Activated CD4-positive, alpha-beta T cell treated with anti-CD3 and anti-CD28 coated beads for 36 hours (primary cell): ENCODE data around the gene SAPCD1. TPM values are rescaled to one million over a fixed set of nuclear protein-coding genes. Genes with fewer than 3 reads are reported as not detected.
A peak's percentile ranks its signal among the peaks of the same experiment; 100 is the strongest.
"Not testable (repeated sequence)": the region's sequence is repeated elsewhere in the genome, so short reads cannot be mapped to it uniquely, and the experiment has no call there.

Source experiments
- ATAC-seq: fragments of 200-7000 bp; cut with Tn5 transposase; one replicate; pipeline ENCODE4 v1.10.0; 2021; ENCODE audit warnings: mild to moderate bottlenecking, moderate library complexity
- CTCF ChIA-PET: fragments of 350-600 bp; sonication (Branson Sonifier 250); formaldehyde crosslinking; loops from one replicate; lab custom pipeline; 2021; ENCODE audit warnings: antibody characterized with exemption; lab: Charles Lee
- POLR2A ChIA-PET: fragments of 350-600 bp; sonication (Branson Sonifier 250); formaldehyde crosslinking; loops from one replicate; lab custom pipeline; 2021; ENCODE audit warnings: antibody characterized with exemption, inconsistent platforms; lab: Charles Lee
- DNase-seq: peaks from one replicate; pipeline ENCODE4 v3.0.0-alpha.2; 2020
- H3K27ac Mint-ChIP-seq: one replicate; pipeline ENCODE4 v1.8.0; 2021; ENCODE audit warnings: mixed read lengths
- H3K27me3 Mint-ChIP-seq: one replicate; pipeline ENCODE4 v1.8.0; 2021; ENCODE audit warnings: mixed read lengths
- H3K36me3 Mint-ChIP-seq: one replicate; pipeline ENCODE4 v1.8.0; 2021; ENCODE audit warnings: low read depth, mixed read lengths
- H3K4me1 Mint-ChIP-seq: one replicate; pipeline ENCODE4 v1.8.0; 2021; ENCODE audit warnings: mixed read lengths
- H3K4me3 Mint-ChIP-seq: one replicate; pipeline ENCODE4 v1.8.0; 2021; ENCODE audit warnings: mild to moderate bottlenecking, moderate library complexity, mixed read lengths
- H3K9me3 Mint-ChIP-seq: one replicate; pipeline ENCODE4 v1.8.0; 2021; ENCODE audit warnings: low read depth, mixed read lengths
- intact Hi-C, 2 experiments: fragments of 100-400 bp; cut with DNase I in 1 of 2; cut with micrococcal nuclease in 1 of 2; formaldehyde crosslinking; loops; one replicate each; pipeline versions ENCODE4 v1.14.2 to v1.15.1; 2022 to 2024; cut with DNase I, micrococcal nuclease
- total RNA-seq, 2 experiments: library from RNA; stranded (reverse); gene quantifications; one replicate each; pipeline ENCODE4 v1.2.3, GENCODE V29; 2021

SAPCD1 gene
- total RNA-seq, 2 experiments from 2014 or later = 12.2 to 13.2 TPM

- DNase-seq (no peak), ATAC-seq (no peak)
- intact Hi-C loops = no loop called here
- H3K4me1 Mint-ChIP-seq = peaks cover 24% of the 10 kb centered on the region
- peaks cover 50% of the 10 kb centered on the region for H3K36me3 Mint-ChIP-seq
- ChIA-PET CTCF (interaction anchor here (0.6 to 1.3 kb wide), 3 partner anchors 10 to 57 kb away, joined by 3 to 5 read pairs (median 3); partner anchors contain the start of gene MPIG6B), POLR2A (no interaction called here)
- H3K4me3 Mint-ChIP-seq = no peak overlapping the region
- H3K27me3 Mint-ChIP-seq = no peaks in the 10 kb centered on the region
- no peak overlapping the region for H3K27ac Mint-ChIP-seq
- H3K9me3 Mint-ChIP-seq = no peaks in the 10 kb centered on the region
Observed at GRCh38 chr6:31779908-31780307, 17.5 kb downstream of the SAPCD1 start.

- Mint-ChIP-seq H3K27ac (no peak overlapping the region), H3K4me3 (no peak overlapping the region), H3K9me3 (no peaks in the 10 kb centered on the region), H3K36me3 (peaks cover 50% of the 10 kb centered on the region), H3K4me1 (peaks cover 20% of the 10 kb centered on the region), H3K27me3 (no peaks in the 10 kb centered on the region)
- POLR2A ChIA-PET = no interaction called here
- CTCF ChIA-PET = interaction anchor here (0.6 kb wide), 1 partner anchor 56 kb away, joined by 3 read pairs; no protein-coding TSS in a partner anchor
- ATAC-seq = no peak
- intact Hi-C loops = no loop called here
- DNase-seq = no peak
Observed at GRCh38 chr6:31780507-31781243, 18.2 kb downstream of the SAPCD1 start.

- Mint-ChIP-seq H3K9me3 (no peaks in the 10 kb centered on the region), H3K27me3 (no peaks in the 10 kb centered on the region), H3K4me3 (no peak overlapping the region), H3K36me3 (peaks cover 53% of the 10 kb centered on the region), H3K4me1 (peaks cover 15% of the 10 kb centered on the region), H3K27ac (no peak overlapping the region)
- ChIA-PET CTCF (no interaction called here), POLR2A (no interaction called here)
- intact Hi-C loops = no loop called here
- no peak for ATAC-seq
- no peak for DNase-seq
Observed at GRCh38 chr6:31781244-31782125, 19.0 kb downstream of the SAPCD1 start.

- Mint-ChIP-seq H3K4me3 (no peak overlapping the region), H3K9me3 (no peaks in the 10 kb centered on the region), H3K27me3 (no peaks in the 10 kb centered on the region), H3K36me3 (peaks cover 56% of the 10 kb centered on the region), H3K4me1 (peaks cover 7% of the 10 kb centered on the region), H3K27ac (no peak overlapping the region)
- ChIA-PET POLR2A (no interaction called here), CTCF (no interaction called here)
- DNase-seq (no peak), ATAC-seq (no peak)
- intact Hi-C loops = no loop called here
Observed at GRCh38 chr6:31782126-31782855, 19.8 kb downstream of the SAPCD1 start.

GRCh38 chr6:31784098-31784925 is 21.9 kb downstream of the SAPCD1 start:
- DNase-seq (no peak), ATAC-seq (no peak)
- ChIA-PET POLR2A (interaction anchor here (0.6 to 1.0 kb wide), 2 partner anchors 46 kb away, joined by 3 to 7 read pairs; no protein-coding TSS in a partner anchor), CTCF (interaction anchor here (0.8 kb wide), 1 partner anchor 15 kb away, joined by 3 read pairs; no protein-coding TSS in a partner anchor)
- Mint-ChIP-seq H3K27ac (no peak overlapping the region), H3K9me3 (no peaks in the 10 kb centered on the region), H3K36me3 (peaks cover 51% of the 10 kb centered on the region), H3K4me1 (peaks cover 2% of the 10 kb centered on the region), H3K27me3 (no peaks in the 10 kb centered on the region), H3K4me3 (no peak overlapping the region)
- intact Hi-C loops = no loop called here

GRCh38 chr6:31785475-31785874 is 23.0 kb downstream of the SAPCD1 start:
- DNase-seq (no peak), ATAC-seq (no peak)
- H3K36me3 Mint-ChIP-seq = peaks cover 46% of the 10 kb centered on the region
- H3K27ac Mint-ChIP-seq = no peak overlapping the region
- POLR2A ChIA-PET = interaction anchor here (1.0 kb wide), 1 partner anchor 48 kb away, joined by 3 read pairs; no protein-coding TSS in a partner anchor
- H3K27me3 Mint-ChIP-seq = no peaks in the 10 kb centered on the region
- H3K4me3 Mint-ChIP-seq = no peak overlapping the region
- peaks cover 2% of the 10 kb centered on the region for H3K4me1 Mint-ChIP-seq
- CTCF ChIA-PET = interaction anchor here (0.6 to 0.9 kb wide), 3 partner anchors 21 to 991 kb away, joined by 3 read pairs; partner anchors contain the start of gene LSM2
- no peaks in the 10 kb centered on the region for H3K9me3 Mint-ChIP-seq
- intact Hi-C loops = no loop called here

- Mint-ChIP-seq H3K4me1 (peaks cover 34% of the 10 kb centered on the region), H3K27ac (no peak overlapping the region), H3K4me3 (no peak overlapping the region), H3K36me3 (peaks cover 46% of the 10 kb centered on the region), H3K9me3 (no peaks in the 10 kb centered on the region), H3K27me3 (no peaks in the 10 kb centered on the region)
- POLR2A ChIA-PET = no interaction called here
- ATAC-seq = no peak
- DNase-seq = peak; percentile 64
- CTCF ChIA-PET = interaction anchor here (0.5 to 2.5 kb wide), 21 partner anchors 9 to 245 kb away, joined by 3 to 15 read pairs (median 3); partner anchors contain the start of genes CLIC1, LSM2, MSH5 and VWA7
- intact Hi-C loops = no loop called here
Observed at GRCh38 chr6:31791324-31792089, 29.1 kb downstream of the SAPCD1 start.

- intact Hi-C loops = no loop called here
- Mint-ChIP-seq H3K9me3 (no peaks in the 10 kb centered on the region), H3K36me3 (peaks cover 44% of the 10 kb centered on the region), H3K27me3 (no peaks in the 10 kb centered on the region), H3K4me1 (peaks cover 38% of the 10 kb centered on the region), H3K4me3 (no peak overlapping the region), H3K27ac (no peak overlapping the region)
- POLR2A ChIA-PET = no interaction called here
- ATAC-seq = no peak
- CTCF ChIA-PET = interaction anchor here (0.7 to 1.8 kb wide), 4 partner anchors 53 to 245 kb away, joined by 3 to 15 read pairs (median 3); partner anchors contain the start of gene MSH5
- no peak for DNase-seq
Observed at GRCh38 chr6:31792090-31792374, 29.6 kb downstream of the SAPCD1 start.

- Mint-ChIP-seq H3K36me3 (peaks cover 49% of the 10 kb centered on the region), H3K27ac (peak overlapping the region; percentile 72), H3K4me3 (no peak overlapping the region), H3K9me3 (no peaks in the 10 kb centered on the region), H3K4me1 (peaks cover 45% of the 10 kb centered on the region), H3K27me3 (no peaks in the 10 kb centered on the region)
- POLR2A ChIA-PET = no interaction called here
- intact Hi-C loops = no loop called here
- DNase-seq (peak; percentile 51), ATAC-seq (peak; percentile 8)
- CTCF ChIA-PET = no interaction called here
Observed at GRCh38 chr6:31792761-31793171, 30.3 kb downstream of the SAPCD1 start.

GRCh38 chr6:31793927-31794245 is 31.4 kb downstream of the SAPCD1 start:
- not testable (repeated sequence) for H3K27me3 Mint-ChIP-seq, ATAC-seq
- CTCF ChIA-PET = interaction anchor here (1.3 kb wide), 1 partner anchor 56 kb away, joined by 5 read pairs; no protein-coding TSS in a partner anchor

More at GRCh38 chr6:31793927-31794245, 31.4 kb downstream of the SAPCD1 start:
- DNase-seq, H3K9me3 Mint-ChIP-seq: not testable (repeated sequence)
- POLR2A ChIA-PET = interaction anchor here (0.7 kb wide), 1 partner anchor 12 kb away, joined by 9 read pairs; no protein-coding TSS in a partner anchor
- H3K4me1 Mint-ChIP-seq = peaks cover 51% of the 10 kb centered on the region
- peaks cover 48% of the 10 kb centered on the region for H3K36me3 Mint-ChIP-seq
- peak overlapping the region; percentile 95 for H3K4me3 Mint-ChIP-seq
- intact Hi-C loops = loop anchor here in 1 of 2 experiments (2.0 kb wide), 1 partner anchor 55 kb away; no protein-coding TSS in a partner anchor
- H3K27ac Mint-ChIP-seq = peak overlapping the region; percentile 83
